CD14-positive monocyte (primary cell): ENCODE results near the gene PHLPP1. TPM values are rescaled to one million over a fixed set of nuclear protein-coding genes. Genes with fewer than 3 reads are reported as not detected.

ENCODE experiments used
- DNase-seq, 3 donors: peaks; one replicate each; pipeline ENCODE4 v3.0.0-alpha.2; 2011 to 2022
- H2AFZ ChIP-seq: 2 replicates; pipeline ENCODE4 v1.6.0; 2012; ENCODE audit warnings: mild to moderate bottlenecking, low read depth, low read length, inconsistent platforms; ENCODE audit not compliant: insufficient read depth, poor library complexity, severe bottlenecking
- H3K27ac ChIP-seq, 2 donors: 1 replicate in 1 of 2; 2 replicates in 1 of 2; pipeline ENCODE4 v1.5.1; 2012 to 2013; ENCODE audit warnings: low read length in 2 of 2, control low read depth in 1 of 2, inconsistent platforms in 1 of 2, low read depth in 1 of 2, mild to moderate bottlenecking in 1 of 2
- H3K27me3 ChIP-seq, 2 donors: one replicate each; pipeline versions ENCODE4 v1.6.0 to v1.6.1; 2011 to 2013; ENCODE audit warnings: low read length in 2 of 2; ENCODE audit not compliant: control insufficient read depth in 2 of 2, insufficient read depth in 2 of 2
- H3K36me3 ChIP-seq, 2 donors: replicated peaks in 1 of 2; 1 replicate in 1 of 2; 2 replicates in 1 of 2; pipeline versions ENCODE4 v1.5.1 to v1.6.1; 2012 to 2013; ENCODE audit warnings: low read length in 2 of 2, control low read depth in 1 of 2, inconsistent platforms in 1 of 2, mild to moderate bottlenecking in 1 of 2; ENCODE audit not compliant: insufficient read depth in 2 of 2, control insufficient read depth in 1 of 2
- H3K4me1 ChIP-seq, 2 donors: 1 replicate in 1 of 2; 2 replicates in 1 of 2; pipeline versions ENCODE4 v1.5.1 to v1.6.1; 2012 to 2013; ENCODE audit warnings: low read length in 2 of 2, control low read depth in 1 of 2, inconsistent platforms in 1 of 2, mild to moderate bottlenecking in 1 of 2, moderate library complexity in 1 of 2; ENCODE audit not compliant: insufficient read depth in 2 of 2, control insufficient read depth in 1 of 2
- H3K4me2 ChIP-seq: replicated peaks from 2 replicates; pipeline ENCODE3; 2012; ENCODE audit warnings: low read length, moderate library complexity, mild to moderate bottlenecking; ENCODE audit not compliant: poor library complexity, severe bottlenecking; ENCODE audit errors: extremely low read depth
- H3K4me3 ChIP-seq, 3 experiments: fragments of 200-600 bp in 1 of 3; sonication (generic) in 1 of 3; replicated peaks in 1 of 3; 1 replicate in 2 of 3; 2 replicates in 1 of 3; pipeline ENCODE4 v1.5.1; 2011 to 2013; ENCODE audit warnings: low read length in 3 of 3, mild to moderate bottlenecking in 3 of 3, control low read depth in 2 of 3, low read depth in 2 of 3, inconsistent platforms in 1 of 3, moderate library complexity in 1 of 3
- H3K79me2 ChIP-seq: 2 replicates; pipeline ENCODE4 v1.6.0; 2012; ENCODE audit warnings: mild to moderate bottlenecking, control low read depth, inconsistent platforms, low read length, moderate library complexity; ENCODE audit not compliant: insufficient read depth
- H3K9ac ChIP-seq: 2 replicates; pipeline ENCODE4 v1.6.0; 2017; ENCODE audit warnings: low read length, mild to moderate bottlenecking; ENCODE audit not compliant: insufficient read depth, poor library complexity, severe bottlenecking
- H3K9me3 ChIP-seq, 2 donors: replicated peaks in 1 of 2; 1 replicate in 1 of 2; 2 replicates in 1 of 2; pipeline versions ENCODE4 v1.5.1 to v1.6.1; 2012 to 2013; ENCODE audit warnings: low read length in 2 of 2, control low read depth in 1 of 2; ENCODE audit not compliant: control insufficient read depth in 1 of 2, insufficient read depth in 1 of 2
- H4K20me1 ChIP-seq: 2 replicates; pipeline ENCODE4 v1.6.0; 2012; ENCODE audit warnings: mild to moderate bottlenecking, low read length, control low read depth, moderate library complexity; ENCODE audit not compliant: insufficient read depth
- H3K27ac Mint-ChIP-seq, 7 donors: one replicate each; pipeline ENCODE4 v1.8.0; 2020; ENCODE audit warnings: mild to moderate bottlenecking in 7 of 7, mixed read lengths in 7 of 7, moderate library complexity in 6 of 7, inconsistent platforms in 2 of 7
- H3K27me3 Mint-ChIP-seq, 3 donors: one replicate each; pipeline ENCODE4 v1.8.0; 2021 to 2022; ENCODE audit warnings: low read depth in 3 of 3, mild to moderate bottlenecking in 3 of 3, mixed read lengths in 3 of 3, moderate library complexity in 3 of 3, inconsistent platforms in 1 of 3
- H3K36me3 Mint-ChIP-seq, 2 donors: one replicate each; pipeline ENCODE4 v1.8.0; 2020; ENCODE audit warnings: mixed read lengths in 2 of 2, inconsistent platforms in 1 of 2, mild to moderate bottlenecking in 1 of 2
- H3K4me1 Mint-ChIP-seq: one replicate; pipeline ENCODE4 v1.8.0; 2020; ENCODE audit warnings: mild to moderate bottlenecking, mixed read lengths
- H3K4me3 Mint-ChIP-seq, 2 donors: one replicate each; pipeline ENCODE4 v1.8.0; 2020; ENCODE audit warnings: mild to moderate bottlenecking in 2 of 2, mixed read lengths in 2 of 2, moderate library complexity in 1 of 2
- H3K9me3 Mint-ChIP-seq, 7 donors: one replicate each; pipeline ENCODE4 v1.8.0; 2020 to 2022; ENCODE audit warnings: mixed read lengths in 7 of 7, mild to moderate bottlenecking in 6 of 7, moderate library complexity in 6 of 7, inconsistent platforms in 2 of 7
- WGBS: methylation state at CpG from one replicate; pipeline ENCODE4 v1.1.5; 2013; ENCODE audit warnings: missing lambda C conversion rate; ENCODE audit not compliant: insufficient coverage; 5-methylcytosine and 5-hydroxymethylcytosine counted together
- intact Hi-C, 2 donors: fragments of 100-400 bp; cut with micrococcal nuclease; formaldehyde crosslinking; loops; one replicate each; pipeline versions ENCODE4 v1.15.0 to v1.15.1; 2023
- polyA plus RNA-seq, 3 donors: library from polyadenylated mRNA; depleted of rRNA in 1 of 3; unstranded in 2 of 3; stranded (reverse) in 1 of 3; fragments of 300-500 nt in 2 of 3; fragments of >200 nt in 1 of 3; fragmentation: Illumina TruSeq in 2 of 3; gene quantifications; 1 replicate in 2 of 3; 2 replicates in 1 of 3; pipeline ENCODE4 v1.2.3, GENCODE V29; 2012 to 2021
- TF ChIP-seq, protein P1 (sequence below): fragments of 200-600 bp; IDR thresholded peaks from one replicate; pipeline ENCODE4 v1.8.0; 2022; ENCODE audit warnings: antibody characterized with exemption, mild to moderate bottlenecking

The PHLPP1 gene
- polyA plus RNA-seq, 3 donors, result 0.04 to 2.0 (median 0.55) TPM

DNA sequence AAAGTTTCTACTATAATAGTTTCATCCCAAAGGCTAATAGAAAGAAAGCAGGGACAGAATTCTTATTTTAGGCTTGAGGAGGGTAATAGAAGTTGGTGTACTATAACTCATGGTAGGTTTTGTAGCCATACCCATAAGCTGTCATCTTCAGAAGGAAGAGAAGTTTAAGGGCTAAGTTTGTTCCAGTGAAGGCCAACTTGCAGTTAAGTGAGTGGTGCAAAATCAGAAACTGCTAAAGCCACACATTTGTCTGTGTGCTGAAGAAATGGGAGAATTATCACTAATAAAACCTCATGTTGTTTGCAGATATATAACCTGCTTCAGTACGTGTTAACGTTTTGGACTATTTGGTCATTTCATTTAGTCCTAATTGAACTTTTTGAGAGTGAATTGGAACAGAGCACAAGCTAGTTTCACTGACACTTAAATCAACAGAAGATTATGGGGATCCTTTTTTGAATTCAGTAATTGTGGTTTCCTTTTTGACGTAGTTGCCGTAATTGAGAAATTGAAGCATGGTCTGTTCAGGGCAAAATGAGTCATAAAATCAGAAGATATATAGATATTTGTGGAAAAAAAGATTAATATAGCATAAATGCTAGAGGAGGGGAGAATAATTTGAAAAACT, 69.1 kb downstream of the PHLPP1 start:
- H3K4me1 Mint-ChIP-seq, result peaks cover 30% of the 10 kb centered on the region
- H3K9me3 Mint-ChIP-seq, result no peaks in the 10 kb centered on the region
- H3K4me2 ChIP-seq, result peak overlapping the region; percentile 7
- no peak overlapping the region for H3K9ac ChIP-seq
- TF ChIP-seq, protein P1, sequence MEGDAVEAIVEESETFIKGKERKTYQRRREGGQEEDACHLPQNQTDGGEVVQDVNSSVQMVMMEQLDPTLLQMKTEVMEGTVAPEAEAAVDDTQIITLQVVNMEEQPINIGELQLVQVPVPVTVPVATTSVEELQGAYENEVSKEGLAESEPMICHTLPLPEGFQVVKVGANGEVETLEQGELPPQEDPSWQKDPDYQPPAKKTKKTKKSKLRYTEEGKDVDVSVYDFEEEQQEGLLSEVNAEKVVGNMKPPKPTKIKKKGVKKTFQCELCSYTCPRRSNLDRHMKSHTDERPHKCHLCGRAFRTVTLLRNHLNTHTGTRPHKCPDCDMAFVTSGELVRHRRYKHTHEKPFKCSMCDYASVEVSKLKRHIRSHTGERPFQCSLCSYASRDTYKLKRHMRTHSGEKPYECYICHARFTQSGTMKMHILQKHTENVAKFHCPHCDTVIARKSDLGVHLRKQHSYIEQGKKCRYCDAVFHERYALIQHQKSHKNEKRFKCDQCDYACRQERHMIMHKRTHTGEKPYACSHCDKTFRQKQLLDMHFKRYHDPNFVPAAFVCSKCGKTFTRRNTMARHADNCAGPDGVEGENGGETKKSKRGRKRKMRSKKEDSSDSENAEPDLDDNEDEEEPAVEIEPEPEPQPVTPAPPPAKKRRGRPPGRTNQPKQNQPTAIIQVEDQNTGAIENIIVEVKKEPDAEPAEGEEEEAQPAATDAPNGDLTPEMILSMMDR, result no peak
- peak overlapping the region in 1 of 2 donors; percentile 71 for H3K27ac ChIP-seq
- DNase-seq, result peak; percentile 39 to 74 (median 58)
- peaks cover 0 to 2% (median 2%) of the 10 kb centered on the region in 3 donors for H3K27me3 Mint-ChIP-seq
- peaks cover 34% of the 10 kb centered on the region for H3K79me2 ChIP-seq
- H3K36me3 ChIP-seq, result no peaks in the 10 kb centered on the region
- peak overlapping the region in 1 of 2 donors; percentile 71 for H3K4me3 Mint-ChIP-seq
- no peaks in the 10 kb centered on the region for H3K36me3 Mint-ChIP-seq
- peak overlapping the region; percentile 50 to 82 (median 76) for H3K27ac Mint-ChIP-seq
- H3K4me1 ChIP-seq, result peaks cover 16 to 29% of the 10 kb centered on the region in 2 donors
- H4K20me1 ChIP-seq, result no peaks in the 10 kb centered on the region
- H3K9me3 ChIP-seq, result no peaks in the 10 kb centered on the region
- WGBS, result no CpG with 5 or more reads among the region's 4 CpGs
- H3K27me3 ChIP-seq, result no peaks in the 10 kb centered on the region
- intact Hi-C loops, result loop anchor here in 1 of 2 donors (10.0 kb wide), 1 partner anchor 70 kb away; the partner anchor contains the start of gene PHLPP1
- H2AFZ ChIP-seq, result peak overlapping the region; percentile 9
- H3K4me3 ChIP-seq, result no peak overlapping the region

DNA sequence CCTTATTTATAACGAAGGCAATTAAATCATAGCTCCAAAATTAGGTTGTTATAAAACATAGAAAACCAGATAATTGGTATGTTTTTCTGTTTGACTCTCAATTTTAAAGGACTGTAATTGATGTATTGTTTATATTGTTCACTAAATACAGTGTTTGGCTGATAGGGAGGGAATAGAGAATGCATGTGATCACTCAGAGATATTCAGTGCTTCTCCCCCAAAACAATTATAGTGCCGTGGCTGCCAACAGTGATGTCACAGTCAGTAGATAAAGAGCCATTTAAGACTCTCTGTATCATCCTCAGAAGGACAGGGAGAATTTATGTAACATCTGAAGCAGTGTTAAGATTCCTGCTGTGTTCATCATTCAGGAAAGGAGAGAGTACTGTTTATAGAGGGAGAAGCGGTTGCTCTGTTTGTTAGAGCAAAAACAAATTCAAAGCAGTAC, 69.6 kb downstream of the PHLPP1 start:
- H2AFZ ChIP-seq, result no peak overlapping the region
- no peak for DNase-seq
- H3K9ac ChIP-seq, result no peak overlapping the region
- peak overlapping the region; percentile 1 for H3K4me2 ChIP-seq
- H3K27me3 ChIP-seq, result no peaks in the 10 kb centered on the region
- Mint-ChIP-seq H3K36me3 (no peaks in the 10 kb centered on the region), H3K4me1 (peaks cover 30% of the 10 kb centered on the region), H3K9me3 (no peaks in the 10 kb centered on the region), H3K27me3 (peaks cover 0 to 2% (median 0%) of the 10 kb centered on the region in 3 donors), H3K27ac (peak overlapping the region in 6 of 7 donors; percentile 4 to 71 (median 38)), H3K4me3 (no peak overlapping the region)
- no peaks in the 10 kb centered on the region for H3K9me3 ChIP-seq
- H3K79me2 ChIP-seq, result peaks cover 34% of the 10 kb centered on the region
- intact Hi-C loops, result loop anchor here in 1 of 2 donors (10.0 kb wide), 1 partner anchor 70 kb away; the partner anchor contains the start of gene PHLPP1
- no peak overlapping the region for H3K4me3 ChIP-seq
- 100% methylated on average over 1 of the region's 3 CpGs for WGBS
- TF ChIP-seq, protein P1, result no peak
- H3K27ac ChIP-seq, result peak overlapping the region in 1 of 2 donors; percentile 71
- H3K4me1 ChIP-seq, result peaks cover 16 to 29% of the 10 kb centered on the region in 2 donors
- H4K20me1 ChIP-seq, result no peaks in the 10 kb centered on the region
- H3K36me3 ChIP-seq, result no peaks in the 10 kb centered on the region
